HG02571 (cell line): ENCODE measurements around the gene ANKS3.

Experiments
- ATAC-seq: cut with Tn5 transposase; IDR thresholded peaks from one replicate; pipeline ENCODE4 v1.9.1; 2021; ENCODE audit warnings: mild to moderate bottlenecking, moderate library complexity; ENCODE audit not compliant: unreplicated experiment

Gene ANKS3

GRCh38 chr16:4734063-4734729 lies at the start of gene ANKS3, which contains the start of gene DNAAF8:
Gene ANKS3 (minus strand): TSS chr16:4734271. CDS start chr16:4730149, 4,122 bp downstream.
Gene DNAAF8 (plus strand): TSS chr16:4734537. CDS start chr16:4736515, 1,978 bp downstream.
- ATAC-seq = peak; percentile 76

DNA sequence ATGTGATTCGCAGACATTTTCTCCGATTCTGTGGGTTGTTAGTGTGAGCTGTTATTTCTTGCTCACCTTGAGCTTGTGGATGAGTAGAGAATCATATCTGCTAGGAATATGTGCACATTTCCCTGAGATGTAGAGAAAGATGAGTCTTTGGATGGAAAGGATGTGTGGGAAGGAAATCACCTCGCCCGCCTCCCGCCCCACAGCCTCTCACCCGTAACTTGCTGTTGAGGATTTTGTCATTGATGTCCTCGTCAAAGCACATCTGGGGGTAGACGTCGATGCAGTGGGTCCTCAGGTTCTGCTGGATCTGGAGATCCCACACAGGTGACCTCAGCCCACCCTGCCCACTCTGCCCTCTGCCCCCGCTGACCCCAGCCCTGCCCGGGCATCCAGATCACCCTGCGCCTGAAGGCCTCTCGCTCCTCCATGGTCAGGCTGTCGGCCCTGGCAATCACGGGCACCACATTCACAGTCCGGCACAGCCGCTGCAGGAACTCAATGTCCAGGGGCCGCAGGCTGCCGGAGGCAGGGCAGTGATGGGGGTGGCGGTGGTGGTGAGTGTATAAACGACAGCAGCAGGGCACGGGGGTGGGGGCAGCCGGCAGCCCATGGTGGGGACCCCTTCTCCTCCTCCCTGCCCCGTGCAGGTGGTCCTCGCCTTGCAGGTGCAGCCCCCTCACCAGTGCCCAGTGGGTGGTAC lies 49.3 kb upstream of the ANKS3 start:
- no peak for ATAC-seq

- no peak for ATAC-seq
Measured at GRCh38 chr16:4780235-4780634, 46.2 kb upstream of the ANKS3 start.

DNA sequence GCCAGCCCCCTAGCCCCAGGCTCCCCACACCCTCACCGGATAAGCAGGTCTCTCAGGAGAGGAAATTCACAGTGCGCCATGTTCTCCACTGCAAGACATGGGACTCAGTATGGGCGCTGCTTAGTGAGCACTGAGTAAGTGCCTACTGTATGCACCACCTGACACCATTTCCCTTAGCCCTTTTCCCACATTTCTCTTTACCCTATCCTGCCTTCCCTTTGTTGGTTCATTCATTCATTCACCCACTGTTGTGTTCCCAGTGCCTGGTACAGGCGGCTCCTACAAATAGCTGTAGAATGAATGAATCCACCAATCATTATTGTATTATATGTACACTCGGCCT lies 44.0 kb upstream of the ANKS3 start:
- no peak for ATAC-seq

DNA sequence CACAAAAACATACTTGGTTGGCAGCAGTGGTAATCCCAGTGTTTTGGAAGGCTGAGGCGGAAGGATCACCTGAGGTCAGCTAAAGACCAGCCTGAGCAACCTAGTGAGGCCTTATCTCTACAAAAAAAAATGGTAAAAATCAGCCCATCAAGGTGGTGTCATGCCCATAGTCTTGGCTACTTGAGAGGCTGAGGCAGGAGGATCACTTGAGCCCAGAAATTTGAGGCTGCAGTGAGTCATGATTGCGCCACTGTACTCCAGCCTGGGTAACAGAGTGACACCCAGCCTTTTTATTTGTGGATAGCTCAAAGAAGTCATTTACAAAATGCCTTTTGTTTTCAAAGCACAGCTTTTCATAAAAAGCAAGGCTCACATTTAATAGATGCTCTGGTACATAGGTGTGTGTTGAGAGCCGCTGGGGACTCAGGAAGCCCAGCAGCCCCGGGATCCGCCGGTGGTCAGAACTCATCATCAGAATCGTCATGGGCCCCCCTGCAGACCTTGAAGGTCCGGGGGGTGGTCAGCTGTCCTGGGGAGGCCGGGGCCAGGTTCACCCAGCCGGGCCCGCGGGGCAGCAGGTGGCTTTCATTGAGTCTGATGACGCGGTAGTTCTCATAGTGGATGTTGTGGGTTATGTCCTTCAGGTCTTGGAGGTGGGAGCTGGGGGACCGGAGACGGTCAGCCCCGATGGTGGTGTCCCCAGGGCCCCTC lies 43.4 kb upstream of the ANKS3 start:
- ATAC-seq = no peak

- ATAC-seq = no peak
Measured at GRCh38 chr16:4776141-4776705, 42.2 kb upstream of the ANKS3 start.

DNA sequence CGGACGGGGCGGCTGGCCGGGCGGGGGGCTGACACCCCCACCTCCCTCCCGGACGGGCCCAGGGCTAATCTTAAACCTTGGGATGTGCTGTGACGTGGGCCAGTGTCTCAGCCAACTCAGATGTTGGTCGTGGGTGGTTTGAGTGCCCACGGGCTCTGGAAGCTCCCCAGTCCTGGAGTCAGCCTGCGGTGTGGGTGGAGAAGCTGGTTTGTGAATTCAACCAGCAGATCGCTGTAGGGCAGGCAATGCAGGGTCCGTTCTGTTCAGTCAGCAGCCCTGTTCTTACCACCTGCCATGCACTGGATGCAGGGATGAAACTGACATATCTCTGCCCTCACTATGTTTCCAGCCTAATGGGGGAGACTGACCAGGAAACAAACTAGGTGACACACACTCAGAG lies 40.9 kb upstream of the ANKS3 start:
- no peak for ATAC-seq

DNA sequence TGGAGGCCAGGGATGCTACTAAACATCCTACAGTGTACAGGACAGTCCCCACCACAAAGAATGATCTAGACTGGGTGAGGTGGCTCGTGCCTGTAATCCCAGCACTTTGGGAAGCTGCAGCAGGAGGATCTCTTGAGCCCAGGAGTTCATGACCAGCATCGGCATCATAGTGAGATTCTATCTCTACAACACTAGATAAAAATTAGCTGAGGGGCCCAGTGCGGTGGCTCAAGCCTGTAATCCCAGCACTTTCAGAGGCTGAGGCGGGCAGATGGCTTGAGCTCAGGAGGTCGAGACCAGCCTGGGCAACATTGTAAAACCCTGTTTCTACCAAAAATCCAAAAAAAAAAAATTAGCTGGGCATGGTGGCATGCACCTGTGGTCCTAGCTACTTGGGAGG lies 38.3 kb upstream of the ANKS3 start:
- ATAC-seq = no peak

DNA sequence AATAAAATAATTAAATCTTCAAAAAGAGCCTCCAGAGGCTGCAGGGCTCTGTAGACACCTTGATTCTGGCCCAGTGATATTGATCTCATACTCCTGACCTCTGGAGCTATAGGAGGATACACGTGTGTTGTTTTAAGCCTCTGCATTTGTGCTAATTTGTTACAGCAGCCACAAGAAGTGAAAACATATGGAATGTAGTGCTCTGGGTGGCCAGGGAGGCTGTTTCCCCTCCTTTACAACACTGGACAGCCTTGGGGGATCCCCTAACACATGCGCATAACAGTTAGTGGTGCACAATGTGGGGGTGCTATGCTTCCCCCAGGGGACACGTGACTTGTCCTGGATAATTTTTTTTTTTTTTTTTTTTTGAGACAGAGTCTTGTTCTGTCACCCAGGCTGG lies 37.6 kb upstream of the ANKS3 start:
- ATAC-seq = no peak

DNA sequence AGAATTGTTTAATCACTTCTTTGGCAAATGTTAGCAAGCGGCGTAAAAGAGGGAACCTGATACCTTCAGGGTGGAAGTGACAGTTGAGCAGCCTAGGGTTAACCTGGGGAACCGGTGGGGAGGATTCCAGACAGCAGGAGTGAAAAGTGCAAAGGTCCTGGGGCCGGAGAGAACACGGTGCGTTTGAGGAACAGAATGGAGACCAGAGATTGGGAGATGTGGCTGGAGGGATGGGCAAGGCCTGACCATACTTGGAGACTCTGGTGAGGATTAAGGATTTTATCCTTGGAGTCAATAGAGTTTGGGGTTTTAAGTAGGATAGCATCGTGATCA lies 35.2 kb upstream of the ANKS3 start:
- no peak for ATAC-seq

DNA sequence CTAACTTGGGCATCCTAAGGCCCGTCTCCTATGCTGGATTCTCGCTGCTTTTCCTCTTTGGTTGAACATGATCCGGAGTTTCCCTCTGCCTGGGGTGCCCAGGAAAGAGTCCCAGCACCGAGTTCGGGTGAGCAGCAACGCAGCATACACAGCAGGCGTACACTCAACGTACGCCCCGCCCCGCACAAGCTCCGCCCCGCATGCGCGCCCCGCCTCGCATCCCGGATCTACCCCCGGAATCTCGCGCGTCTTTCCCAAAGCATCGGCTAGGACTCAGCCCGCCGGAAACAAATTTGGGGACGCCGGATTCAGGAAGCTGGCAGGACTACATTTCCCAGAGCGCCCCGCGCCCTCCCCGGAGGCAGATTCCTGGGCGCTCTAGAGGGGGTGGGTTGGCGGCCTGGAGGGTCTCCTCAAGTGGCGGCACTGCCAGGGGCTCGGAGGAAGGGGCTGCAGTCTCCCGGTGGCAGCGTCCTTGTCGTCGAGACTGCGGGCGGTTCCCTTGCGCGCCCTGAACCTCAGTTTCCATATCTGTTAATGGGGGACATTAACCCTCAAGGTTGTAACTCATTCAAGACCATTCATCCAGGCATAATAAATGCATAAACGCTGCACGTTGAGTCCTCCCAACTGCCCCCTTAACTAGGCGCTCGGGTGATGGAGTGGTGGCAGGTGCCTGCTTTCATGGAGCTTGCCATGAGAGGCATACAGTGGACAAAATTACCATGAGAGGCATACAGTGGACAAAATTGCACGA lies 34.7 kb upstream of the ANKS3 start:
- ATAC-seq = peak; percentile 60

DNA sequence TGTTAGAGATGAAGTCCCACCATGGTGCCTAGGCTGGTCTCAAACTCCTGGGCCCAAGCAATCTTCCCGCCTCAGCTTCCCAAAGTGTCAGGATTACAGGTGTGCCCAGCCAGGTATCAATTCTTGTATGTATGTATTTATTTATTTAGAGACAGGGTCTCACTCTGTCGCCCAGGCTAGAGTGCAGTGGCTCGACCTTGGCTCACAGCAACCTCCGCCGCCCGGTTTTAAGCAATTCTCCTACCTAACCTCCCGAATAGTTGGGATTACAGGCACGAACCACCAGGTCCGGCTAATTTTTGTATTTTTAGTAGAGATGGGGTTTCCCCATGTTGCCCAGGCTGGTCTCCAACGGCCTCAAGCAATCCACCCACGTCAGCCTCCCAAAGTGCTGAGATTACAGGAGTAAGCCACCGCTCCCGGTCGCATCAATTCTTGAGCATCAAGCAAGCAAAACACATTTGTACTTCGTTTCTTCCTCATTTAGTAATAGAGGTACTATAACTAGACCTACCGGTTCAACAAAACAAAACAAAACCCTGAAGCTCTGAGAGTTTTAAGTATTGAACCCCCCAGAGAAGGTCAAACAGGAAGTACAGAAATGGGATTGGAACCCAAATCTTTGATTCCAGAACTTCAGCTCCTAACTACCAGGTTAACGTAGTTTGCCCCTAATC lies 33.9 kb upstream of the ANKS3 start:
- ATAC-seq = no peak

GRCh38 chr16:4766875-4767628 lies 33.0 kb upstream of the ANKS3 start, which contains the start of gene ZNF500:
Gene ZNF500 (minus strand): TSS chr16:4767162. CDS start chr16:4765978, 1,184 bp downstream.
- ATAC-seq = peak; percentile 77

DNA sequence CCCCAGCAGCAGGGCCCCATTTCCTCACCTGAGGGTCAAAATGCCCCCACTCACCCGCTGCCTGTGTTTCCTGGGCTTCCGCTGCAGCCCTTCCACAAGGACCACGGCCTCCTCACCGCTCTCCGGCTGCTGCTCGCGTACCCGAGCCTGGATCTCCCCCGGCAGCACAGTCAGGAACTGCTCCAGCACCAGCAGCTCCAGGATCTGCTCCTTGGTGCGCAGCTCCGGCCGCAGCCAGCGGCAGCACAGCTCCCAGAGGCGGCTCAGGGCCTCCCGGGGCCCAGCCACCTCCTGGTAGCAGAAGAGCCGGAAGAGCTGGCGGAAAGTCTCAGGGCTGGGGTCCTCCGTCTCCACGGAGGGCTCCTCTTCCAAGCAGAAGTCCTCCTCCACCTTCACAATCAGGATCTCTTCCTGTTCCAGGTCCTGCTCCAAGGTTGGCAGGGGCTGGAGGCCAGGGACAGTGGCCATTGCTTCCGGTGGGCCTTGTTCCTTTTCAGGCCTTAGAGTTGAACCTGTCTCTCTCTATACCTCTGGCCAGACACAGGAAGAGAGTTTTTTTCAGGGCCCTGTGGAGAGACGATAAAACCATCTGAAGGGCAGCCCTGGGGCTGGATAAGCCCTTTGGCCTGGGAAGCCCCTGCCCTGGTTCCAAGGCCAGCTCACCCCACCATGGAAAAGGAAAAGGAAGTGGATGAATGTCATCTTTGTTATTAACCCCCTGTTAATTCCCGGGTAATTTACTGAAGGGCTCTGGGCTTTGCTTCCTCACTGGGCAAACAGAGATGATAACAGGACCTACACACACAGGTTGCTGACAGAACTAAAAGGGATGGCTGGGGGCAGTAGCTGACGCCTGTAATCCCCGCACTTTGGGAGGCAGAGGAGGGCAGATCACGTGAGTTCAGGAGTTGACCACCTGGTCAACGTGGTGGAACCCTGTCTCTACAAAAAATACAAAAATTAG lies 31.7 kb upstream of the ANKS3 start:
- ATAC-seq = no peak

- no peak for ATAC-seq
Measured at GRCh38 chr16:4763791-4764190, 29.7 kb upstream of the ANKS3 start.

DNA sequence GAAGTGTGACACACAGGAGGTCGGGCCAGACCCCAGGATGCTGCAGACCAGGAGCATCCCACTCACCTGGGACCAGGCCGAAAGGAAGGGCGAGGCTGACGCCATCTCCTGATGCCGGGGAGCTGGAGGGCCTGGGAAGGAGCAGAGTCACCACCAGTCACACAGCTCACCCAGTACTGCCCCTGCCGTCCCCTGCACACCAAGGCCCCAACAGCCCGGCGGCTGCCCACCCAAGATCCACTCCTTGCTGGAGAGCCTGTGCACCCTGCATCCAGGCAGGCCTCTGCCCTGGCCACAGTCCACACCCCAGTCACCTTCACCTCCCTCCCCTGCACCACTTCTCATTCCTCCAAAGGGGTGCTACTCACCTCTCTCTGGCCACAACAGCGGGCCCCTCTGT lies 28.1 kb upstream of the ANKS3 start:
- no peak for ATAC-seq

GRCh38 chr16:4760221-4760910 lies 26.3 kb upstream of the ANKS3 start:
- ATAC-seq = no peak

- no peak for ATAC-seq
Measured at GRCh38 chr16:4755687-4756086, 21.6 kb upstream of the ANKS3 start.
